GM19193 (cell line): ENCODE results near the gene NHS.

Source experiments
- POLR2A ChIP-seq: IDR thresholded peaks from 4 replicates; pipeline ENCODE4 v1.6.1; 2011; ENCODE audit not compliant: insufficient read depth, insufficient read length; ENCODE audit errors: extremely low read depth

NHS gene

GRCh38 chrX:17415242-17415810, 40.3 kb downstream of the NHS start:
- no peak for TF ChIP-seq POLR2A

DNA sequence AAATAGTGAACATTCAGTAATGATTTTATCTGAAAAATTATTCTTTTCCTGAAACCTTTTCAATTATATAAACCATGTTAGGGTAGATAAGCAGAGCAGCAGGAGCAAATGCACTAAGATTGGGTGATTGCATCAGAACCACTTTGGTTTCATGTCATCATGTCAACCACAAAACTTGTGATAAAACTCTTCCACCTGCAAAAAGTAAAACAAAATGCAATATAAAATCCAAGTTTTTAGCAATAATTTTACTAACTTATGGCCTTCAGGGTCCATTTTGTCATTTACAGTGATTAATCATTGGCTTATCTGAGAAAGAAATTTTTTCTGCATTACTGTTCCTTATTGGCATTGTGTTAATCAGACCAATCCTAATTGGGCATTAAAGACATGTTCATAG, 42.4 kb downstream of the NHS start:
- TF ChIP-seq POLR2A, result no peak

- TF ChIP-seq POLR2A, result no peak
Measured at GRCh38 chrX:17425136-17425535, 50.1 kb downstream of the NHS start.

DNA sequence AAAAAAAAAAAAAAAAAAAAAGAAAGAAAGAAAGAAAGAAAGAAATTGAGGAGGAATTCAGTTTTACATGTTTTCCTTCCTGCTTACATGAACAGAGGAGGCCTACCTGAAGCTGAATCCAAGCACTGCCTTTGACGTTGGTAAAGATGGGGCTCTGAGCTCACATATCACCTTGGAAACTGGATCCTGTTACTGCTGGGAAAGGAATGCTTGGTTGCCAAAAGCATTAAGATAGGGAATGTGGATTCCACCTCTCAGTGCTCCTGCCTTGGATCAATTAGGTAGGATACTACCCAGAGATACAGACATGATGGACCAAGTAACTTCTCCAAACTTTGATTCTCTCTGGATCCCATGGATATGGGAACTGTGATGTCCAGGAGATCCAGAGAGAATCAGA, 50.6 kb downstream of the NHS start:
- no peak for TF ChIP-seq POLR2A

- TF ChIP-seq POLR2A, result no peak
Measured at GRCh38 chrX:17431171-17431570, 56.2 kb downstream of the NHS start.

- TF ChIP-seq POLR2A, result no peak
Measured at GRCh38 chrX:17432158-17432557, 57.2 kb downstream of the NHS start.

GRCh38 chrX:17433965-17434364, 59.0 kb downstream of the NHS start:
- no peak for TF ChIP-seq POLR2A

DNA sequence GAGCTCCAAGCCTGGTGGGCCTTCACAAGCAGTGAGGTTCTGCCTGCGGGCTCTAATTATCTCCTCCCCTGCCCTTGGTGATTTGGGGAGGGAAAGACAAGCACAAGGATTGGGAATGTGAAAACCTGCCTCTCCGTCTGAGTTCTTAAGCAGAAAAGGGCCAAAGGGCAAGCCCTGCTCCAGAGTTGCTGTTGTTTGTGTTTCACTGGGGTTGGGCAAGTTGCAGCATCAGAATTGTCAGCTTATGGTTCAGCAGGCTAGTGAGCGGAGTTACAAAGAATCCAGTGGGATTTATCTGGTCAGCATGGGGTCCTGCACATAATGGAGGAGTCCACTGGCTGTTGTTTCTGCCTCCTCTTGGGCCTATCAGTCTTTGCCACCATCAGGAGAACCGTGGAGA, 60.5 kb downstream of the NHS start:
- TF ChIP-seq POLR2A, result no peak

DNA sequence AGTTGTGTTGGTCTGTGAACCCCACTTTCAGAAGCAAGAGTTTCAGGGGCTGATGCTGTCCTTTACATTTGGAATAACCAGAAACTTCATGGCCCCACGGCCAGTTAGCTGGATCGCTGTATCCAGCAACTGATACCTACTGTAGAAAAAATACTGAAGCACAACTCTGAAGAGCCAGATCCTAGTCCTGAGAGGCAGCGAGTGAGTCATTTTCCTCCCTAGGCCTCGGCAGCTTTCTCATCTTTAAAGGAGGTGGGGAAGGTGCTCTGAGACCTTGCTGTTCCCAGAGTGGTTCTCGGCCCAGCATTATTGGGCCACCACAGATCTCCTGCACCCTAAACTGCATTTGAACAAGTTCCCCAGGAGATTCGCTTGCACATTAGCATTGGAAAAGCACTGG, 63.2 kb downstream of the NHS start:
- TF ChIP-seq POLR2A, result no peak

- TF ChIP-seq POLR2A, result no peak
Measured at GRCh38 chrX:17440258-17440657, 65.3 kb downstream of the NHS start.

- no peak for TF ChIP-seq POLR2A
Measured at GRCh38 chrX:17440836-17441235, 65.8 kb downstream of the NHS start.

- no peak for TF ChIP-seq POLR2A
Measured at GRCh38 chrX:17441965-17442364, 67.0 kb downstream of the NHS start.

DNA sequence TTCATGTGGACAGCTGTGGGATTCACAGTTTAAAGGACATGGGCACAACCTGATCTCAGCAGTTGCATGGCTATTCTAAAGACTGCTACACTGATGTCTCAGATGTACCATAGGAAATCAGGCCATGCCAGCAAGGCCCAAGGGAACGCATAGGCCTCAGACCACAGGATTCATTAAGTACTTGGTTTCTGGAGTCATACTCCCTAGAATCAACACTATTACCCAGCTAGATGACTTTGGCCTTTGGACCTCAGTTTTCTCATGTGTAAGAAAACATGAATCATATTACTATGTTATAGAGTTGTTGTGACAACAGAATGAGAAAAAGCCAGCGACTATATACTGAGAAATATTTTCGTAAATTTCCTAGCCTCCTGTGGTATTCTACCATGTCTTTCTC, 67.9 kb downstream of the NHS start:
- no peak for TF ChIP-seq POLR2A

GRCh38 chrX:17443556-17443955, 68.6 kb downstream of the NHS start:
- no peak for TF ChIP-seq POLR2A

DNA sequence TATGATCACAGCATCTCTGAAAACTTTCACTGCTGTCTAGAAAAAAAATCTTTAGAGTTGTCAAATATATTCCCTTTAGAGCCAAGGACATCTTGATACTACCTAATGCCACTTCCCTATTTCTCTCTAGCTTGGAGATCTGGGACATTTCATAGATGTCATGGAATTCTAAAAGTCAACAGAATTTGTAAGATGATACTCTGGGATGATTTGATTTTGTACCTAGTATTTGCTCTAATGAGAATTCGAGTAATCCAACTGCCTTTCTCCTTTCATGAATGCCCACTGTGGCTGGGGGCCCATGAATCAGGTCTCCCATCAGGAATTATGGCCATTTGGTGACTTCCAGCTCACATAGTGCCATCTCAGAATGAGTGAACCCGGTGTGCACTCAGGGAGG, 73.2 kb downstream of the NHS start:
- no peak for TF ChIP-seq POLR2A

DNA sequence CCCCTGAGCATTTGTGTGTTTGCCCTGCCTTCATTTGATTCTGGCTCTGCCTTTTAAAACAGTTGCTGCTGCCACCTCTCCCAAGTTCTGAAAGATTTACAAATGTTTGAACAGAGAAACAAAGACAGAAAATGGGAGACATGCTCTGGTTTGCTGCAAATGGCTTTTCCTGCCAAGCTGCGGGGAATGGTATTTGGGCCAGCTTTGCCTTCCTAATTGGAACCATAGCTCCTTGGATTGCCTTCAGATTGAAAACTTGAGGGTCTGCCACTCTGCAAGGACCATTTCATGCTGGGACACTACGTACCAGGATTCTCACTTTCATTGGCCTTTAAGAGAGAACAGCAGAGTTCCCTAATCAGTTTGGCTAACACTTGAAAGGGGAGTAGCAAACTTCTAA, 74.9 kb downstream of the NHS start:
- no peak for TF ChIP-seq POLR2A

DNA sequence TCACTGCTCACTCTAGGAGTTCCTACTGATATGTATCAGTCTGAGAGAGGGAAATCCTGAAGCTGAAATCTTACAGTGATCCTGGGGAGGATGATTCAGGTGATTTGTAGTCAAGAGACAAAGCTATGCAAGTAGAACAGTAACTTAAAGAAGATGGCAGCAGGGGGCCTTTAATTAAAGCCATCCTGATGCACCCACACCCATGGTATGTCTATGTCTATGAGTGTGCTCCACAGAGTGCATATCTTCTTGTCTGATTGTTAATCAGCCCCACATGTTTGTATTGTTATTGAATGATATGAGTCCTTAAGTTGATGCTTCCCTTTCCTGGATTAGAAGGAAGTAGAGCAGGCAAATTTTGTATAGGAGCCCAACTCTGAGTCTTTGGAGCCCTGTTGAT, 78.8 kb downstream of the NHS start:
- no peak for TF ChIP-seq POLR2A
